Measurements from ENCODE around the gene TP53RK.

- TF ChIP-seq CTCF (IDR thresholded peaks at IDR 0.05) (no peak), POLR2A (IDR thresholded peaks at IDR 0.05) (no peak), POLR2AphosphoS5 (IDR thresholded peaks at IDR 0.05) (no peak)
Observed at GRCh38 chr20:46663531-46663930, 25.7 kb downstream of the TP53RK start.
